ENCODE data around the gene CHRNA7. TPM values are rescaled to one million over a fixed set of nuclear protein-coding genes. Genes with fewer than 3 reads are reported as not detected.
"Not testable (repeated sequence)": the region's sequence is repeated elsewhere in the genome, so short reads cannot be mapped to it uniquely, and the experiment has no call there.

The CHRNA7 gene
- total RNA-seq, 1 donor from 2014 or later = 1.5 TPM

GRCh38 chr15:32135335-32135734 lies 105.0 kb downstream of the CHRNA7 start:
- TF ChIP-seq EZH2 (IDR thresholded peaks at IDR 0.05; ENCODE audit: insufficient read depth, low read length) (no peak), CTCF (IDR thresholded peaks at IDR 0.05; ENCODE audit: insufficient read depth, low read depth, low read length) (no peak)
- Histone ChIP-seq H3K4me2 (ENCODE audit: low read length) (no peak overlapping the region), H2AFZ (ENCODE audit: low read depth, low read length) (no peak overlapping the region), H4K20me1 (ENCODE audit: insufficient read depth, low read length) (no peaks in the 10 kb centered on the region), H3K4me1 (ENCODE audit: insufficient read depth, low read length) (no peaks in the 10 kb centered on the region), H3K27me3 (ENCODE audit: insufficient read depth, low read length) (no peaks in the 10 kb centered on the region), H3K36me3 (ENCODE audit: insufficient read depth, low read length) (no peaks in the 10 kb centered on the region), H3K9me3 (ENCODE audit: insufficient read depth, low read depth, low read length) (no peaks in the 10 kb centered on the region), H3K4me3 (ENCODE audit: insufficient read depth, low read depth, low read length) (no peak overlapping the region), H3K27ac (ENCODE audit: low read depth, low read length) (no peak overlapping the region), H3K79me2 (ENCODE audit: insufficient read depth, low read length) (no peaks in the 10 kb centered on the region), H3K9ac (ENCODE audit: low read length) (no peak overlapping the region)
- H3K9me3 Mint-ChIP-seq (ENCODE audit: unreplicated experiment) = no peaks in the 10 kb centered on the region
- H3K4me3 Mint-ChIP-seq (ENCODE audit: unreplicated experiment) = no peak overlapping the region
- FAIRE-seq (no peak), DNase-seq (ENCODE audit: low read depth) (no peak)
- H3K4me1 Mint-ChIP-seq (ENCODE audit: low read depth, unreplicated experiment) = no peaks in the 10 kb centered on the region
- no peak overlapping the region for H3K27ac Mint-ChIP-seq (ENCODE audit: unreplicated experiment)
- H3K36me3 Mint-ChIP-seq (ENCODE audit: low read depth, unreplicated experiment) = no peaks in the 10 kb centered on the region
- H3K27me3 Mint-ChIP-seq (ENCODE audit: low read depth, unreplicated experiment) = no peaks in the 10 kb centered on the region

- not testable (repeated sequence) for H3K27ac Mint-ChIP-seq (ENCODE audit: unreplicated experiment)
Measured at GRCh38 chr15:32145512-32145911, 115.2 kb downstream of the CHRNA7 start.

DNA sequence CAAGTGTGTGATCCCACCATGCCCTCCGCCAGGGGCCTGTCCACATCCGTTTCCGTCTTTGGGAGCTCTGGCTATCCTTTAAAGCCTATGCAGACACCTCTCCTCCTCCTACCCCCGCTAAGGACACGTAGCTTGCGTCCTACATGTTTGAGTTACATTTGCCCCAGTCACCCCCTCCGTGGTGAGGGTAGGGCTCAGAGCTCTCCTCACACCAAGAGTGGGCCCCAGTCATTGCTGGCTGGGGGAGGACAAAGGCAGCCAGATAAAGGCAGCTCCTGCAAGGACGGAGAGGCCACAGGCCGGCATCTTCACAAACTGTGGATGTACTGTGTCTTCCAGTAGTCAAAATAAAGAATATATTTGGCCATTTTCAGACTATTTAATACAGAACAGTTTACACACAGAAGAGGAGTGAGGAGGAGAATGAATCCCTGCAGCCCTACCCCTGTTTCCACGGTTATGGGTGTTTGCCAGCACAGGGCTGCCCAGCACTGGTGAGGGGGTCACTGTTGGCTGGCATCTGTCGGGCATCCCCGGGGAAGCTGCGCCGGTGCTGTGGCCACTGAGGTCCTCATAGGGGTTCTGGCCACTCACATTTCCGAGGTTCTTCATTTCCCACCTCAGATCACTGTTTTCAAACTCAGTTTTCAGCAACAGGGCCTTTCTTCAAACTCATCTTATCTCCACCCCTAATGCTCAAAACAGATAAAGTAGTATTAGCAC lies 118.7 kb downstream of the CHRNA7 start:
- no peak overlapping the region for H3K4me2 ChIP-seq (ENCODE audit: low read length)
- no peak overlapping the region for H3K27ac ChIP-seq (ENCODE audit: low read depth, low read length)
- H3K9me3 Mint-ChIP-seq (ENCODE audit: unreplicated experiment) = no peaks in the 10 kb centered on the region
- no peaks in the 10 kb centered on the region for H3K9me3 ChIP-seq (ENCODE audit: insufficient read depth, low read depth, low read length)
- no peaks in the 10 kb centered on the region for H3K4me1 Mint-ChIP-seq (ENCODE audit: low read depth, unreplicated experiment)
- DNase-seq (ENCODE audit: low read depth) (no peak), FAIRE-seq (no peak)
- H3K27ac Mint-ChIP-seq (ENCODE audit: unreplicated experiment) = no peak overlapping the region
- no peak overlapping the region for H3K4me3 Mint-ChIP-seq (ENCODE audit: unreplicated experiment)
- no peaks in the 10 kb centered on the region for H3K36me3 Mint-ChIP-seq (ENCODE audit: low read depth, unreplicated experiment)
- no peaks in the 10 kb centered on the region for H3K27me3 ChIP-seq (ENCODE audit: insufficient read depth, low read length)
- no peaks in the 10 kb centered on the region for H3K36me3 ChIP-seq (ENCODE audit: insufficient read depth, low read length)
- TF ChIP-seq CTCF (IDR thresholded peaks at IDR 0.05; ENCODE audit: insufficient read depth, low read depth, low read length) = no peak
- TF ChIP-seq EZH2 (IDR thresholded peaks at IDR 0.05; ENCODE audit: insufficient read depth, low read length) = no peak
- no peak overlapping the region for H3K4me3 ChIP-seq (ENCODE audit: insufficient read depth, low read depth, low read length)
- no peak overlapping the region for H2AFZ ChIP-seq (ENCODE audit: low read depth, low read length)
- no peaks in the 10 kb centered on the region for H3K79me2 ChIP-seq (ENCODE audit: insufficient read depth, low read length)
- H3K27me3 Mint-ChIP-seq (ENCODE audit: low read depth, unreplicated experiment) = peaks cover 13% of the 10 kb centered on the region
- no peaks in the 10 kb centered on the region for H4K20me1 ChIP-seq (ENCODE audit: insufficient read depth, low read length)
- no peaks in the 10 kb centered on the region for H3K4me1 ChIP-seq (ENCODE audit: insufficient read depth, low read length)
- no peak overlapping the region for H3K9ac ChIP-seq (ENCODE audit: low read length)

More at GRCh38 chr15:32145512-32145911, 115.2 kb downstream of the CHRNA7 start:
- DNase-seq (ENCODE audit: low read depth); H3K4me2 ChIP-seq (ENCODE audit: low read length); H3K4me1 Mint-ChIP-seq (ENCODE audit: low read depth, unreplicated experiment); H3K36me3 Mint-ChIP-seq (ENCODE audit: low read depth, unreplicated experiment); H3K27me3 ChIP-seq (ENCODE audit: insufficient read depth, low read length); H3K4me1 ChIP-seq (ENCODE audit: insufficient read depth, low read length); H3K4me3 Mint-ChIP-seq (ENCODE audit: unreplicated experiment); H2AFZ ChIP-seq (ENCODE audit: low read depth, low read length); H3K79me2 ChIP-seq (ENCODE audit: insufficient read depth, low read length); H4K20me1 ChIP-seq (ENCODE audit: insufficient read depth, low read length); H3K36me3 ChIP-seq (ENCODE audit: insufficient read depth, low read length); H3K9ac ChIP-seq (ENCODE audit: low read length); FAIRE-seq; H3K27me3 Mint-ChIP-seq (ENCODE audit: low read depth, unreplicated experiment); H3K9me3 Mint-ChIP-seq (ENCODE audit: unreplicated experiment); H3K27ac ChIP-seq (ENCODE audit: low read depth, low read length); H3K9me3 ChIP-seq (ENCODE audit: insufficient read depth, low read depth, low read length); H3K4me3 ChIP-seq (ENCODE audit: insufficient read depth, low read depth, low read length): not testable (repeated sequence)
